Activated T-helper 17 cell treated with anti-CD3 and anti-CD28 coated beads, Interleukin-2, amount 50 U/mL, for 72 hours (primary cell): ENCODE measurements around the gene RALA. TPM values are rescaled to one million over a fixed set of nuclear protein-coding genes. Genes with fewer than 3 reads are reported as not detected.
"Not testable (repeated sequence)": the region's sequence is repeated elsewhere in the genome, so short reads cannot be mapped to it uniquely, and the experiment has no call there.

Experiments used
- ATAC-seq: fragments of 150-1000 bp; cut with Tn5 transposase; replicated peaks from 2 replicates; pipeline ENCODE4 v1.10.0; 2021; ENCODE audit warnings: mild to moderate bottlenecking, moderate library complexity
- H3K27ac Mint-ChIP-seq: one replicate; pipeline ENCODE4 v1.8.0; 2022; ENCODE audit warnings: mixed read lengths
- H3K27me3 Mint-ChIP-seq: one replicate; pipeline ENCODE4 v1.8.0; 2022; ENCODE audit warnings: mixed read lengths
- H3K36me3 Mint-ChIP-seq: one replicate; pipeline ENCODE4 v1.8.0; 2022; ENCODE audit warnings: low read depth, mild to moderate bottlenecking, mixed read lengths
- H3K4me1 Mint-ChIP-seq: one replicate; pipeline ENCODE4 v1.8.0; 2022; ENCODE audit warnings: mixed read lengths
- H3K4me3 Mint-ChIP-seq: one replicate; pipeline ENCODE4 v1.8.0; 2022; ENCODE audit warnings: mild to moderate bottlenecking, mixed read lengths
- H3K9me3 Mint-ChIP-seq: one replicate; pipeline ENCODE4 v1.8.0; 2022; ENCODE audit warnings: mixed read lengths
- total RNA-seq, 2 donors: library from RNA; stranded (reverse); gene quantifications; one replicate each; pipeline ENCODE4 v1.2.3, GENCODE V29; 2022

Gene RALA
- total RNA-seq, 2 donors from 2014 or later = 21.6 to 27.9 TPM

DNA sequence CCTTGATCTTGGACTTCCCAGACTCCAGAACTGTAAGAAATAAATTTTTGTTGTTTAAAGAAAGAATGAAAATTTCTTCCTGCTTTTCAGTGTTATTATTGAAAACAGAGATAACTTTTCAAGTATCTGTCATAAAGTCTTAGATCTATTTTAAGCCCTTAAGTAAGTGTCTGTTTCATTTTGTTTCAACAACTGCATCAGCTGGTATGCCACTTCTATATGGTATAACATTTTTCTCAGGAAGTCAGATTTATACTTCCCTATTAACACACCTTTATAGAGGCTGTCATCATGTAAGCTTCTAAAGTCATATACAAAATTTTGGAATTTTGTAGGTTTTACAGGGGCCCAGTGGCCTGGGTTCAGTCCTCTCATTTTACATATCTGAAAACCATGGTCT lies 24.4 kb downstream of the RALA start:
- ATAC-seq = no peak
- peaks cover 12% of the 10 kb centered on the region for H3K4me1 Mint-ChIP-seq
- peaks cover 15% of the 10 kb centered on the region for H3K36me3 Mint-ChIP-seq
- no peaks in the 10 kb centered on the region for H3K9me3 Mint-ChIP-seq
- H3K4me3 Mint-ChIP-seq = no peak overlapping the region
- H3K27me3 Mint-ChIP-seq = no peaks in the 10 kb centered on the region
- no peak overlapping the region for H3K27ac Mint-ChIP-seq

DNA sequence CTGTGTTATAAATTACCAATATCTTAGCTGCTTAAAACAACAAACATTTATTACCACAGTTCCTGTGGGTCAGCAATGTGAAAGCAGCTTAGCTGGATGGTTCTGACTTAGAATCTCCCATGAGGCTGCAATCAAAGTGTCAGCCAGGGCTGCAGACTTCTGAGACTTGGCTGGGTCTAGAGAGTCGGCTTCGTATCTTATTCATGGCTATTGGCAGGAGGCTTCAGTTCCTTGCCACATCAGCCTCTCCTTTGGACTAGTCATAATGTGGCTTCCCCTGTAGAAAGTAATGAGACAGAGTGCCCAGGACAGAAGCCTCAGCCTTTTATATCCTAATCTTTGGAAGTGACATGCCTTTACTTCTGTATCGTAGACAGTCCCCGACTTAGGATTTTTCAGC lies 27.3 kb downstream of the RALA start:
- ATAC-seq = no peak
- Mint-ChIP-seq H3K4me3 (no peak overlapping the region), H3K4me1 (peaks cover 12% of the 10 kb centered on the region), H3K9me3 (no peaks in the 10 kb centered on the region), H3K36me3 (peaks cover 6% of the 10 kb centered on the region), H3K27ac (no peak overlapping the region), H3K27me3 (no peaks in the 10 kb centered on the region)

DNA sequence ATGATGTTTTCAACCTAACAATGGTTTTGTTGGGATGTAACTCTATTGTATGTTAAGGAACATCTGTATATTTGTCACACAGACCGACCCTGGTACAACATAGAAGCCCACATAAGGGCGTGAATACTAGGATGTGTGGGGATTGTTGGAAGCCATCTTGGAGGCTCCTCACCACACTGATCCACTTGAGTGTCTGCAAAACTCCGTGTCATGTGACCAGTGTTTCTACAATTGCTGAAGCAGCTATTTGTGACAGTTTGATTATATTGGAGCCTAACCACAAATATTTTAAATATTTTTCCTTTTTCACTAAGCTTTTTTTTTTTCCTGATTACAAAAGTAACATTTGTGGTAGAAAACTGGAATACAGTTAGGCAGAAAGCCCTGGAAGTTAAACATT lies 27.9 kb downstream of the RALA start:
- ATAC-seq = no peak
- H3K9me3 Mint-ChIP-seq = no peaks in the 10 kb centered on the region
- H3K4me1 Mint-ChIP-seq = peaks cover 12% of the 10 kb centered on the region
- H3K27me3 Mint-ChIP-seq = no peaks in the 10 kb centered on the region
- no peak overlapping the region for H3K4me3 Mint-ChIP-seq
- peaks cover 5% of the 10 kb centered on the region for H3K36me3 Mint-ChIP-seq
- no peak overlapping the region for H3K27ac Mint-ChIP-seq

- Mint-ChIP-seq H3K27ac (no peak overlapping the region), H3K9me3 (no peaks in the 10 kb centered on the region), H3K36me3 (peaks cover 20% of the 10 kb centered on the region), H3K4me1 (peaks cover 4% of the 10 kb centered on the region), H3K27me3 (no peaks in the 10 kb centered on the region), H3K4me3 (no peak overlapping the region)
- no peak for ATAC-seq
These were observed 33.0 kb downstream of the RALA start for GRCh38 chr7:39656415-39656814.

GRCh38 chr7:39659356-39660013 lies 36.1 kb downstream of the RALA start:
- Mint-ChIP-seq H3K36me3 (peaks cover 35% of the 10 kb centered on the region), H3K4me1 (peaks cover 13% of the 10 kb centered on the region), H3K9me3 (peaks cover 4% of the 10 kb centered on the region), H3K4me3 (no peak overlapping the region), H3K27me3 (no peaks in the 10 kb centered on the region), H3K27ac (no peak overlapping the region)
- ATAC-seq = no peak

- Mint-ChIP-seq H3K9me3 (peaks cover 4% of the 10 kb centered on the region), H3K4me3 (no peak overlapping the region), H3K36me3 (peaks cover 33% of the 10 kb centered on the region), H3K27me3 (no peaks in the 10 kb centered on the region), H3K4me1 (peaks cover 14% of the 10 kb centered on the region), H3K27ac (no peak overlapping the region)
- ATAC-seq = no peak
These were observed 38.6 kb downstream of the RALA start for GRCh38 chr7:39661960-39662359.

GRCh38 chr7:39663263-39663662 lies 39.9 kb downstream of the RALA start:
- H3K4me1 Mint-ChIP-seq = peaks cover 10% of the 10 kb centered on the region
- H3K27me3 Mint-ChIP-seq = no peaks in the 10 kb centered on the region
- ATAC-seq = no peak
- no peak overlapping the region for H3K27ac Mint-ChIP-seq
- no peak overlapping the region for H3K4me3 Mint-ChIP-seq
- peaks cover 36% of the 10 kb centered on the region for H3K36me3 Mint-ChIP-seq
- peaks cover 4% of the 10 kb centered on the region for H3K9me3 Mint-ChIP-seq

DNA sequence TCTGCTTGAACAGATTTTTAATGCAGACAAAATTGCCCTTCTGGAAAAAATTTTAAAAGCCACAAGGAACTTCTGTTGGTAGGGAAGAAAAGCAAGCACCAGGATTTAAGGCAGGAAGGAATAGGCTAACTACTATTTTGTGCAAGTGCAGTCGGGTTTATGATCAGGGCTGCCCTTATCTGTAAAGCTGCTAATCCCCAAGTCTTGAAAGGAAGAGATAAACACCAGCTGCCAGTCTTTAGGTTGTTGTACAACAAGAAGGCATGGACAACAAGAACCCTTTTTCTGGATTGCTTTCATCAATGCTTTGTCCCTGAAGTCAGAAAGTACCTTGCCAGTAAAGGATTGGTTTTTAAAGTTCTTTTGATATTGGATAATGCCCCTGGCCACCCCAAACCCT lies 40.7 kb downstream of the RALA start:
- Mint-ChIP-seq H3K27me3 (no peaks in the 10 kb centered on the region), H3K4me3 (no peak overlapping the region), H3K9me3 (peaks cover 4% of the 10 kb centered on the region), H3K36me3 (peaks cover 39% of the 10 kb centered on the region), H3K4me1 (peaks cover 10% of the 10 kb centered on the region), H3K27ac (no peak overlapping the region)
- no peak for ATAC-seq

DNA sequence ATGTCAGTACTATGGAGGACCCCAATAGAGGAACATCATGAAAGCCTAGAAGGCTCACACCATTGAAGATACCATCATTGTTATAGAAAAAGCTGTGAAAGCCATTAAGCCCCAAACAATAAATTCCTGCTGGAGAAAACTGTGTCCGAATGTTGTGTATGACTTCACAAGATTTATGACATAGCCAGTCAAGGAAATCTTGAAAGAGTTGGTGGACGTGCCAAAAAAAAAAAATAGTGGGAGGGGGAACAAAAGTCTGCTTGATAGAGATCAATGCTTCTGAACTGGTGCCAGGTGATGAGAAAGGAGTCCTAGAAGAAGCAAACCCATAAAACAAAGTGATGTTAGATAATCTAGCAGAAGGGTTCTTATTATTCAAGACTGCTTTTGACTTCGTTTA lies 41.2 kb downstream of the RALA start:
- H3K27me3 Mint-ChIP-seq = no peaks in the 10 kb centered on the region
- H3K27ac Mint-ChIP-seq = no peak overlapping the region
- peaks cover 4% of the 10 kb centered on the region for H3K9me3 Mint-ChIP-seq
- peaks cover 10% of the 10 kb centered on the region for H3K4me1 Mint-ChIP-seq
- no peak for ATAC-seq
- H3K4me3 Mint-ChIP-seq = no peak overlapping the region
- peaks cover 39% of the 10 kb centered on the region for H3K36me3 Mint-ChIP-seq

GRCh38 chr7:39666562-39666961 lies 43.2 kb downstream of the RALA start:
- no peak for ATAC-seq
- peaks cover 25% of the 10 kb centered on the region for H3K36me3 Mint-ChIP-seq

DNA sequence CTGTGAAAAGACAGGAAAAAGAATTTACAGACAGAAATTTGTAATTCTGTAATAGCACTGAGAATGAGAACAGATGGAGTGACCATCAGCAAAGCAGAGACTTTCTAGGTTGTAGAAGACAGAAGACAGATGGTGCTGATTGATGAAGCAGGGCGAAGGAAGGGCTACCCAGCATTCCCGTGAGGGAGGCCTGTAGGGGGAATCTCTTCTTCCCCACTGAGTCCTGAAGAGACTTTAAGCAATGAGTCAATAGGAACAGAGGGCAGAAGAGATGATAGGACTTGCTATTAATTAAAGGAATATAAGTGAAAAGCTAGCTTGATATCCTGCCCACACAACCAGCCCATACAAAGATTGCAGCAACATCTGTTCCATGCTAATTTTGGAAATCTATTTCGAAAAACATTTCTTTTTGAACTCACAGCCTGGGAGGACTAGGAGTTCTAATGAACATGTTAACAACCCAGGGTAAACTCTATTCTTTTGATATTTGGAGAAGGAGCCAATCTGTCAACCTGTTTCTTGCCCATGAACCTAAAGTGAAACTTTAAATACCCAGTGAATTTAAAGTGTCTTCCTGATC lies 44.1 kb downstream of the RALA start:
- Mint-ChIP-seq H3K4me3 (no peak overlapping the region), H3K27ac (no peak overlapping the region), H3K27me3 (no peaks in the 10 kb centered on the region), H3K9me3 (peaks cover 3% of the 10 kb centered on the region), H3K36me3 (peaks cover 17% of the 10 kb centered on the region), H3K4me1 (peaks cover 8% of the 10 kb centered on the region)
- ATAC-seq = no peak

More at GRCh38 chr7:39666562-39666961, 43.2 kb downstream of the RALA start:
- no peak overlapping the region for H3K27ac Mint-ChIP-seq
- H3K9me3 Mint-ChIP-seq = peaks cover 4% of the 10 kb centered on the region
- H3K4me3 Mint-ChIP-seq = no peak overlapping the region
- no peaks in the 10 kb centered on the region for H3K27me3 Mint-ChIP-seq
- peaks cover 10% of the 10 kb centered on the region for H3K4me1 Mint-ChIP-seq

- ATAC-seq, H3K4me3 Mint-ChIP-seq: not testable (repeated sequence)
- peaks cover 11% of the 10 kb centered on the region for H3K36me3 Mint-ChIP-seq
These were observed 44.9 kb downstream of the RALA start for GRCh38 chr7:39668280-39668679.

GRCh38 chr7:39670052-39670451 lies 46.7 kb downstream of the RALA start:
- ATAC-seq = no peak
- H3K36me3 Mint-ChIP-seq = peaks cover 12% of the 10 kb centered on the region
- H3K9me3 Mint-ChIP-seq = no peaks in the 10 kb centered on the region
- no peak overlapping the region for H3K4me3 Mint-ChIP-seq
- no peaks in the 10 kb centered on the region for H3K4me1 Mint-ChIP-seq
- H3K27me3 Mint-ChIP-seq = no peaks in the 10 kb centered on the region
- H3K27ac Mint-ChIP-seq = no peak overlapping the region

More at GRCh38 chr7:39668280-39668679, 44.9 kb downstream of the RALA start:
- H3K4me1 Mint-ChIP-seq, H3K27me3 Mint-ChIP-seq, H3K27ac Mint-ChIP-seq, H3K9me3 Mint-ChIP-seq: not testable (repeated sequence)

- ATAC-seq = no peak
- Mint-ChIP-seq H3K36me3 (peaks cover 20% of the 10 kb centered on the region), H3K9me3 (no peaks in the 10 kb centered on the region), H3K4me3 (no peak overlapping the region), H3K27me3 (no peaks in the 10 kb centered on the region), H3K4me1 (no peaks in the 10 kb centered on the region), H3K27ac (no peak overlapping the region)
These were observed 47.6 kb downstream of the RALA start for GRCh38 chr7:39670934-39671333.

- no peaks in the 10 kb centered on the region for H3K9me3 Mint-ChIP-seq
- no peak overlapping the region for H3K4me3 Mint-ChIP-seq
- no peaks in the 10 kb centered on the region for H3K27me3 Mint-ChIP-seq
- H3K36me3 Mint-ChIP-seq = peaks cover 21% of the 10 kb centered on the region
- no peak for ATAC-seq
- H3K27ac Mint-ChIP-seq = no peak overlapping the region
- H3K4me1 Mint-ChIP-seq = no peaks in the 10 kb centered on the region
These were observed 48.8 kb downstream of the RALA start for GRCh38 chr7:39672176-39672575.
